Measurements from ENCODE around the gene GINS3.

The GINS3 gene

DNA sequence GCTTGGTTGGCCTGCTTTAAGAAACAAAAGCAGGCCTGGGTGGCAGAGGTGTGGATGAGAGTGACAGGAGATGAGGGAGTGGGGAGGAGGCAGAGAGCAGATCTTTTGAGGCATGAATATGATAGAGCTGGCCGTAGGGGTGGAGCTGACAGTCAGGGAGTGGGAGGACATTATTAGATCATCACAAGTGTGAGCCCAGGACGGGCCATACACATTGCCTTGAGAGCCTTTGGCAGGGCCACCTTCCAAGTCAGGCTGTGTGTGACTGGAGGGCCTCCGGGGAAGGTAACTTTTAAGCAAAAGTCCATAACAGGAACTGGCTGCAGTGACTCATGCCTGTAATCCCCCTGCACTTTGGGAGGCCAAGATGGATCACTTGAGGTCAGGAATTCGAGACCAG lies 26.3 kb downstream of the GINS3 start:
- Histone ChIP-seq H3K36me3 (replicated peaks; ENCODE audit: low read depth, low read length) (no peaks in the 10 kb centered on the region), H4K20me1 (ENCODE audit: insufficient read depth, low read length) (no peaks in the 10 kb centered on the region), H3K4me1 (ENCODE audit: low read length) (peaks cover 9% of the 10 kb centered on the region), H3K4me2 (ENCODE audit: low read length) (no peak overlapping the region), H3K9ac (ENCODE audit: low read length) (no peak overlapping the region), H3K4me3 (ENCODE audit: low read length) (no peak overlapping the region), H3K27ac (ENCODE audit: low read length) (no peak overlapping the region), H3K9me3 (ENCODE audit: insufficient read depth, low read length) (no peaks in the 10 kb centered on the region), H3K27me3 (ENCODE audit: low read depth, low read length) (no peaks in the 10 kb centered on the region), H2AFZ (ENCODE audit: low read depth, low read length) (no peak overlapping the region), H3K79me2 (ENCODE audit: low read length) (no peaks in the 10 kb centered on the region)
- no peak for TF ChIP-seq EZH2phosphoT487 (IDR thresholded peaks at IDR 0.05; ENCODE audit: low read depth)
- TF ChIP-seq, protein P1, sequence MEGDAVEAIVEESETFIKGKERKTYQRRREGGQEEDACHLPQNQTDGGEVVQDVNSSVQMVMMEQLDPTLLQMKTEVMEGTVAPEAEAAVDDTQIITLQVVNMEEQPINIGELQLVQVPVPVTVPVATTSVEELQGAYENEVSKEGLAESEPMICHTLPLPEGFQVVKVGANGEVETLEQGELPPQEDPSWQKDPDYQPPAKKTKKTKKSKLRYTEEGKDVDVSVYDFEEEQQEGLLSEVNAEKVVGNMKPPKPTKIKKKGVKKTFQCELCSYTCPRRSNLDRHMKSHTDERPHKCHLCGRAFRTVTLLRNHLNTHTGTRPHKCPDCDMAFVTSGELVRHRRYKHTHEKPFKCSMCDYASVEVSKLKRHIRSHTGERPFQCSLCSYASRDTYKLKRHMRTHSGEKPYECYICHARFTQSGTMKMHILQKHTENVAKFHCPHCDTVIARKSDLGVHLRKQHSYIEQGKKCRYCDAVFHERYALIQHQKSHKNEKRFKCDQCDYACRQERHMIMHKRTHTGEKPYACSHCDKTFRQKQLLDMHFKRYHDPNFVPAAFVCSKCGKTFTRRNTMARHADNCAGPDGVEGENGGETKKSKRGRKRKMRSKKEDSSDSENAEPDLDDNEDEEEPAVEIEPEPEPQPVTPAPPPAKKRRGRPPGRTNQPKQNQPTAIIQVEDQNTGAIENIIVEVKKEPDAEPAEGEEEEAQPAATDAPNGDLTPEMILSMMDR (IDR thresholded peaks at IDR 0.05; ENCODE audit: low read depth, low read length): no peak

DNA sequence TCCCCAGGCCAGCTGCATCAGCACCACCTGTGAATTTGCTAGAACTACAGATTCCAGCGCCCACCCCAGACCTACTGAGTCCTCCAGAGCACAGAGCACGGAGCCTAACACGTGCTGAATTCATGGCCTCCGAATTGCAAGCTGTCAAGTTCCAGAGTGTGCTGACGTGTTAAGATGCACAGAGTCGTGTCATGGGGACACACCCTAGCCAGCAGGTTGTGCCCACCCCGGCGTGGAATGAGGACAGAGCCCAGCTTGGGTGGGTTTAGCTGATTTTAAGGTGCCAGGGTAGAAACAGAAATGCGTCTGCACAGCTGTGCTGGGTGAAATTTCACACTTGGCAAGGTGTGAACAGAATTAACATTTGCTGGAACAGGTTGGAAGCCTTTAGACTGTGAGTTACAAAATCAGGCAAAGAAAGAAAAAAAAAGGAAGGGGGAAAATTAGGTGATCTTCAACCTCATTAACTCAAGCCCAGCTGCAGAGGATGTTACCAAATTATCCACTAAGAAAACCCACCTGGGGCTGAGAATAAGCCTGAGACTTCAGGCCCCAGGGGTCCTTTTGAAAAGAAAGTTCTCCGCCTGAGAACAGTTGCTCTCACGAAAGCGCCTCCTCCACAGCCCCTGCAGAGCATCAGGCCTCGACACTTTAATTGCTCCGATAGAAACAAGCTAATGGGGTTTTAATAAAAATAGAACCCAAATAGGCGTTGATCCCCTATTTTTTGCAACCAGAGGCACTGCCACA lies 27.1 kb downstream of the GINS3 start:
- no peaks in the 10 kb centered on the region for H3K27me3 ChIP-seq (ENCODE audit: low read depth, low read length)

DNA sequence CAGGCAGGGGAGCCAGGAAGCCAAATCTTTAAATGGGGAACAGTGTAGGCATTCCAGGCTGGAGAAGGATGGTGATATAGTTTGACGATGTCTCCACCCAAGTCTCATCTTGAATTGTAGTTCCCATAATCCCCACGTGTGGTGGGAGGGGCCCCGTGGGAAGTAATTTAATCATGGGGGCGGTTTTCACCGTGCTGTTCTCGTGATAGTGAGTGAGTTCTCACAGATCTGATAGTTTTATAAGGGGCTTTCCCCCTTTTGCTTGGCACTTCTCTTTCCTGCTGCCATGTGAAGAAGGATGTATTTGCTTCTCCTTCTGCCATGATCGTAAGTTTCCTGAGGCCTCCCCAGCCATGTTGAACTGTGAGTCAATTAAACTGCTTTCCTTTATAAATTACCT lies 28.8 kb downstream of the GINS3 start:
- Histone ChIP-seq H3K4me1 (ENCODE audit: low read length) (peaks cover 15% of the 10 kb centered on the region), H3K27me3 (ENCODE audit: low read depth, low read length) (no peaks in the 10 kb centered on the region), H3K27ac (ENCODE audit: low read length) (no peak overlapping the region), H3K79me2 (ENCODE audit: low read length) (no peaks in the 10 kb centered on the region), H4K20me1 (ENCODE audit: insufficient read depth, low read length) (no peaks in the 10 kb centered on the region), H3K36me3 (replicated peaks; ENCODE audit: low read depth, low read length) (no peaks in the 10 kb centered on the region), H3K4me3 (ENCODE audit: low read length) (no peak overlapping the region), H3K9me3 (ENCODE audit: insufficient read depth, low read length) (no peaks in the 10 kb centered on the region), H3K9ac (ENCODE audit: low read length) (no peak overlapping the region), H2AFZ (ENCODE audit: low read depth, low read length) (no peak overlapping the region), H3K4me2 (ENCODE audit: low read length) (no peak overlapping the region)
- TF ChIP-seq EZH2phosphoT487 (IDR thresholded peaks at IDR 0.05; ENCODE audit: low read depth): no peak
- TF ChIP-seq, protein P1 (IDR thresholded peaks at IDR 0.05; ENCODE audit: low read depth, low read length): no peak

More for the DNA sequence above, 27.1 kb downstream of the GINS3 start:
- no peak overlapping the region for H2AFZ ChIP-seq (ENCODE audit: low read depth, low read length)
- H3K27ac ChIP-seq (ENCODE audit: low read length): no peak overlapping the region
- H3K79me2 ChIP-seq (ENCODE audit: low read length): no peaks in the 10 kb centered on the region
- no peaks in the 10 kb centered on the region for H3K36me3 ChIP-seq (replicated peaks; ENCODE audit: low read depth, low read length)
- H3K4me3 ChIP-seq (ENCODE audit: low read length): no peak overlapping the region
- no peaks in the 10 kb centered on the region for H4K20me1 ChIP-seq (ENCODE audit: insufficient read depth, low read length)
- H3K9ac ChIP-seq (ENCODE audit: low read length): no peak overlapping the region
- TF ChIP-seq, protein P1 (IDR thresholded peaks at IDR 0.05; ENCODE audit: low read depth, low read length): no peak
- no peak for TF ChIP-seq EZH2phosphoT487 (IDR thresholded peaks at IDR 0.05; ENCODE audit: low read depth)
- peaks cover 9% of the 10 kb centered on the region for H3K4me1 ChIP-seq (ENCODE audit: low read length)
- no peak overlapping the region for H3K4me2 ChIP-seq (ENCODE audit: low read length)
- H3K9me3 ChIP-seq (ENCODE audit: insufficient read depth, low read length): no peaks in the 10 kb centered on the region

DNA sequence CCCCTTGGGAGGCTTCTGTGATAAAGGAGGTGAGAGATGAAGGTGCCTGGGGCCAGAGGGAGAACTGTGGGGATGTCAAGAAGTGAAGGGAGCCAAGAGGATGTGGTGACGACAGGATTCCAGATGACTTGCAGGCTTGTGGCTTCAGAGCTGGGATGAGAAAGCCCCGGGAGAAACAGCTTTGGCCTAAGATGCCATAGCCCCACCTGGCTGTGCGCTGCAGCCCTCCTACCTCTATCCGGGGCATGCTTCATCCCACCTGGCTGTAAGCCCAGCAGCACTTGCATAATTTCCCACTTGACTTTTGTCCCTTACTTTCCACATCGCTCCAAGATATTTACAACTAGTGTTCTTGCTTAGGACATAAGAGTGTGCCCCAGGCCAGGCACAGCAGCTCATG lies 29.3 kb downstream of the GINS3 start:
- Histone ChIP-seq H4K20me1 (ENCODE audit: insufficient read depth, low read length) (no peaks in the 10 kb centered on the region), H3K9me3 (ENCODE audit: insufficient read depth, low read length) (no peaks in the 10 kb centered on the region), H3K79me2 (ENCODE audit: low read length) (no peaks in the 10 kb centered on the region), H3K27me3 (ENCODE audit: low read depth, low read length) (no peaks in the 10 kb centered on the region), H3K4me2 (ENCODE audit: low read length) (no peak overlapping the region), H3K9ac (ENCODE audit: low read length) (no peak overlapping the region), H2AFZ (ENCODE audit: low read depth, low read length) (no peak overlapping the region), H3K4me1 (ENCODE audit: low read length) (peaks cover 20% of the 10 kb centered on the region), H3K4me3 (ENCODE audit: low read length) (no peak overlapping the region), H3K27ac (ENCODE audit: low read length) (no peak overlapping the region), H3K36me3 (replicated peaks; ENCODE audit: low read depth, low read length) (no peaks in the 10 kb centered on the region)
- TF ChIP-seq EZH2phosphoT487 (IDR thresholded peaks at IDR 0.05; ENCODE audit: low read depth): no peak

All from OCI-LY3 (cell line).